ENCODE results near the gene CAMTA1.
A peak's percentile ranks its signal among the peaks of the same experiment; 100 is the strongest.

The CAMTA1 gene

DNA sequence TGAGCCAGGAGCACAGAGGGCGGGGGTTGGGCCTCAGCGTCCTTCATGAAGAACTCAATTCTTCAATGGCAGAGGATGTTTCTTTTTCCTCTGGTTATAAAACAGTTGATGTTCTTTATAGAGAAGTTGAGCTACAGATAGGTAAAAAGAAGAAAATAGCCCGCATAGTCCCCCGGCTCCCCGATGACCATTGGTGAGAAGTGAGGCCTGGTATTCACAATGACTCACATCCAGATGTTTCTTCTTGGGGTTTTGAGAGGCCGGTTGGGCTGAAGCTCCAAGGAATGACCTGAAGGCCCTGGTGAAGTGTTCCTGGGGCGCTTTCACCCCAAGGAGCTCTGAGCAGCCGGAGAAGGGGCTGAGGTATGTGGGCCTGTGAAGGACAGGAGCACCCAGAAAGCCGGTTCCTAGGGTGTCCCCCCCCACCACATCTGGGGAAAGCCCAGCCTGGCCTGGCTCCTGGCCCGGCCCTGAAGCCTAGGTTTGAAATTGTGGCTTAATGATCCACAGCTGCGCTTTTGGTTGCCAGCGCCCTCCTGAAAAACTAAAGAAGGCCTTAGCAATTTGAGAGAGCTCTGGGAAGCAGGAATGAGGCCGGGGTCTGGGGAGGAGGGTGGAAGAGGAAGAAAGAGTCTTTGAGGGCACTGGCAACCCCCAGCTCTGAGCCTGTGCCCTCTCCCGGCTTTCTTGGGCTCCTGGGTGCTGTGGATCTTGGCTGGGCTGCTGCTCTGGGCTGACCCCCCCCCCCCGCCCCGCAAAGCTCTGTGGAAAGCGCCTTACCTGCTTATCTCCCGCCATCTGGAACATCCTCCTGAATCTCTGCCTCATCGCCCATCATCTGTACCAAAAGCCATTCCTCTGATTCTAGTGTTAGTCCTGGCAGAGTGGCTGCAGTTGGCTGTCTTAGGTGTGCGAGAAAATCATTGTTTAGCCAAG, 444.7 kb downstream of the CAMTA1 start:
- ATAC-seq (no peak), DNase-seq (ENCODE audit: low spot score in 2 of 2) (no peak)
- no peak overlapping the region for H3K27ac Mint-ChIP-seq
- H3K4me1 Mint-ChIP-seq = no peaks in the 10 kb centered on the region
- no peaks in the 10 kb centered on the region for H3K36me3 Mint-ChIP-seq
- no peak overlapping the region for H3K4me3 Mint-ChIP-seq
- no peaks in the 10 kb centered on the region for H3K9me3 Mint-ChIP-seq

DNA sequence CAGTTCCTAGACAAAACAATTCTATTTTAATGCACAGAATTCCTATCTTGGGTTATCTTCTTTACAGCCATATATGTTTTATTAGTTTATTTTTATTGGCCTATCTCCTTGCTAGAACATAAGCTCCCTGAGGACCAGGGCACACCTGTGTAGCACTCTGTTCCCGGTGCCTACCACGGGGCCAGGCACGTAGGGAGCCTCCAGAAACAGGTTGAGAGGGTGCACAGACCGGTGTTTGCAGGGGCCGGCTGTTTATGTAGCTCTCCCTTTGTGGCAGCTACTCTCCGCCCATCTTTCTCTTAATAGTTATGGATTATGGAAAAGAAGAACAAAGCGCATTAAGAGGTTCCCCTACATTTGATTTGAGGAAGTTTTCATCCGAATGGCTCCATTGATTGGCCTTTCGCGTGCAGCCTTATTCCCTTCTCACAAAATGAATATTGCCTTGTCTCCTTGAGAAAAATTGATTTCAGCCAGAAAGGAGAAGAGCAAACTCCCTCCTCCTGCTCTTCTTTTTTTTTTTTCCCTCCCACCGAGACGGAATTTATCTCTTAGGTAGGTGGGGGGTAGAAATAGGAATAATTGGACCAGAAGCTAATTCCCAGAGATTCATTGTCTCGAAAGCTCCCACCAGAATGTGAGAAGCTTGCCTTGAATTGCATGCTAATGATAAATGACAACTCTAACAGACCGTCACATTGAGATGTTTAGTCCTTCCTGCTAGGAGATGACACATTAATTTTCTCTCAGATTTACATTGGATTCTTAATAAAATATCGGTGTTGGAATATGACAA, 447.4 kb downstream of the CAMTA1 start:
- Mint-ChIP-seq H3K36me3 (no peaks in the 10 kb centered on the region), H3K27ac (no peak overlapping the region), H3K4me1 (no peaks in the 10 kb centered on the region), H3K4me3 (no peak overlapping the region), H3K9me3 (no peaks in the 10 kb centered on the region)
- DNase-seq (ENCODE audit: low spot score in 2 of 2) (no peak), ATAC-seq (no peak)

GRCh38 chr1:7233237-7233540, 447.9 kb downstream of the CAMTA1 start:
- DNase-seq (ENCODE audit: low spot score in 2 of 2) (no peak), ATAC-seq (no peak)
- Mint-ChIP-seq H3K36me3 (no peaks in the 10 kb centered on the region), H3K4me3 (no peak overlapping the region), H3K9me3 (no peaks in the 10 kb centered on the region), H3K4me1 (no peaks in the 10 kb centered on the region), H3K27ac (no peak overlapping the region)

- DNase-seq (ENCODE audit: low spot score in 2 of 2) (no peak), ATAC-seq (no peak)
- H3K27ac Mint-ChIP-seq = no peak overlapping the region
- H3K4me3 Mint-ChIP-seq = no peak overlapping the region
- no peaks in the 10 kb centered on the region for H3K4me1 Mint-ChIP-seq
- no peaks in the 10 kb centered on the region for H3K9me3 Mint-ChIP-seq
- H3K36me3 Mint-ChIP-seq = no peaks in the 10 kb centered on the region
Measured at GRCh38 chr1:7233646-7234470, 448.6 kb downstream of the CAMTA1 start.

DNA sequence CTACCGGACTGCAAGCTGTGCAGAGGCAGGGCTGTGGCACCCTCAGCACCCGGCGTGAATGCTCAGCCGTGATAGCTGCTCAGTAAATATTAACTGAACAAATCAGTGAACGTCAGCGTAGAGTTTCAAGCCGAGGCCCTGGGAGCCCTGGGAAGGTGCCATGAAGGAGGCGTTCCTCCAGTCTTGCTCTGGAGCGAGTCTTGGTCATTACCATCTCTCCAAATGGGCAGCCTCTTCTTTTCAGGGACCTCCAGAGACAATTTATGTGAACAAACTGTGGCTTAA, 449.2 kb downstream of the CAMTA1 start:
- Mint-ChIP-seq H3K27ac (no peak overlapping the region), H3K4me1 (no peaks in the 10 kb centered on the region), H3K9me3 (no peaks in the 10 kb centered on the region), H3K4me3 (no peak overlapping the region), H3K36me3 (no peaks in the 10 kb centered on the region)
- no peak for DNase-seq (ENCODE audit: low spot score in 2 of 2)
- ATAC-seq = no peak

DNA sequence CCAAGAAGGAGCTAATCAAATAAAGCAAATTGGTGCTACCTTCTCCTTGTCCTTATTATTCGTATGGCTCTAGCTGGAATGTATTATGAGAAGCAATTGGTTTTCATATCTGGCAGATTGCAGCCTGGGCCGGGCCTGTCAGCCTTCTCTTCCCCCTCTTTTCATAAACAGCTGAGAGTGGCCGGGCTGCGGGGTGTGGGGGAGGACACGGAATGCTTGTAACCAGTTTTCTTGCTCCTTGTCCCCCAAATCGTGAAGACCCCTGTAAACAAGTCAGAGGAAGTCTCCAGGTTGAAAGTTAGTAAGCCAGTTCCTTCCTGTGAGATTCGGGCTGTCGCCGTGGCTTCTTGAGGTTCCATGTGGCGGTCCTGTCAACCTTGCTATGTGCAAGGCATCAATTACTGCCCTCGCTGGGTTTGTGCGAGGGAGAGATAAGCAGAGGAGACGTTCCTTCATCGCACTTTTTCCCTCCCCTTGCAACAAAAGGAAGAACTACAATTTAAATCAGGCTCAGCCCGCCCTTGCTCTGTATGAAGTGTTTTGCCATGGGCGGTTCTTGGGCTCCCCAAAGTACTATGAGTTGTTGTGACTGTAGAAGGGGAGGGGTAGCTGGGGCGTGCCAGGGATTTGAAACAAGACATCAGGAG, 450.7 kb downstream of the CAMTA1 start:
- no peaks in the 10 kb centered on the region for H3K36me3 Mint-ChIP-seq
- DNase-seq (ENCODE audit: low spot score in 2 of 2) (no peak), ATAC-seq (no peak)
- H3K9me3 Mint-ChIP-seq = no peaks in the 10 kb centered on the region
- no peaks in the 10 kb centered on the region for H3K4me1 Mint-ChIP-seq
- no peak overlapping the region for H3K27ac Mint-ChIP-seq
- no peak overlapping the region for H3K4me3 Mint-ChIP-seq

DNA sequence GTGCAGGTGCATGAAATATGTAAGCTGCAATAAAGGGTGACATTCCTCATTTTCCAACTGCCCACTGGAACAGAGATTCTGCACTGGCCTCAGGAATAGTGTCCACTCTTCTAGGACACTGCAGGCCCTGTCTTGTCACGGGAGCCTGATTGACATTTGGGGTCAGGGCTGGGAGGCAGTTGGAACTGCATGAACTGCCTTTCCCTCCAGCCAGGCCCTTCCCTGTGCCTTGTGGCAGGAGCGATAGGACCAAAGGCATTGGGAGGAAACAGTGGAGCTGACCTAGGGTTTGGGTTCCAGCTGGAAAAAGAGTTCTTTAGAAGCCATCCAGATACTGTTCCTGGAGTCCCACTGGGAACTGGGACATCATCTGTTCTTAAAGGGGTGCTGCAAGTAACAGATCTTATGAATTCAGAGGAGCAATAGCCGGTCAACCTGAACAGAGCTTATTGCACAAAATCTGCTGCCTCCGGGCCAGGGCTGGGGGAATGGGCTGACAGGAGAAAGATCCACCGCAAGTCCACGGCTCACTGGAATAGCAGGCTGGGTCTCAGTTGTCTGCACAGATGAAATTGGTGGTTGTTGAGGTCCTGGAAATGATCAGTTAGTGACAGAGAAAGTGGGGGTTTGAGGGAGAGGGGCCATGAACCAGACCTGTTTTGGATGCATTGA, 451.7 kb downstream of the CAMTA1 start:
- DNase-seq (ENCODE audit: low spot score in 2 of 2) (no peak), ATAC-seq (no peak)
- Mint-ChIP-seq H3K4me3 (no peak overlapping the region), H3K4me1 (no peaks in the 10 kb centered on the region), H3K9me3 (no peaks in the 10 kb centered on the region), H3K27ac (no peak overlapping the region), H3K36me3 (no peaks in the 10 kb centered on the region)

DNA sequence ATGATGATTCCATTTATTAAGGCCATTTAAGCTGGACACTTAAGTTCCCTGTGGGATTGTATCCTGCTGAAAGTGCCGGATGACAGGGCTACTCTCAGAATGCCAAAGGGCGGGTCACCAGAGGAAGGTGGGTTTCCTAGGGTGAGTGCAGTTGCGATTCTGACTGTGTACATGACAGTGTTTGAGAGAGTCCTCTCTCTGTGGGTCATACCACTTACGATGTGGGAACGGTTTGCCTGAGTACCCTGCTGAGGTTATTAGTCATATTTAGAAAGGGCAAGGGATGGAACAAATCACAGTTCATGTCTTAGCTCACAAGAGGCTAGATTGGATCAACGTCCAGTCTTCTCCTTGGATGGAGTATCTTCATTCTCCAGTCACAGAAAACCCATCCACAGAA, 461.9 kb downstream of the CAMTA1 start:
- Mint-ChIP-seq H3K9me3 (no peaks in the 10 kb centered on the region), H3K4me1 (no peaks in the 10 kb centered on the region), H3K27ac (no peak overlapping the region), H3K4me3 (no peak overlapping the region), H3K36me3 (no peaks in the 10 kb centered on the region)
- DNase-seq (ENCODE audit: low spot score in 2 of 2) (no peak), ATAC-seq (no peak)

DNA sequence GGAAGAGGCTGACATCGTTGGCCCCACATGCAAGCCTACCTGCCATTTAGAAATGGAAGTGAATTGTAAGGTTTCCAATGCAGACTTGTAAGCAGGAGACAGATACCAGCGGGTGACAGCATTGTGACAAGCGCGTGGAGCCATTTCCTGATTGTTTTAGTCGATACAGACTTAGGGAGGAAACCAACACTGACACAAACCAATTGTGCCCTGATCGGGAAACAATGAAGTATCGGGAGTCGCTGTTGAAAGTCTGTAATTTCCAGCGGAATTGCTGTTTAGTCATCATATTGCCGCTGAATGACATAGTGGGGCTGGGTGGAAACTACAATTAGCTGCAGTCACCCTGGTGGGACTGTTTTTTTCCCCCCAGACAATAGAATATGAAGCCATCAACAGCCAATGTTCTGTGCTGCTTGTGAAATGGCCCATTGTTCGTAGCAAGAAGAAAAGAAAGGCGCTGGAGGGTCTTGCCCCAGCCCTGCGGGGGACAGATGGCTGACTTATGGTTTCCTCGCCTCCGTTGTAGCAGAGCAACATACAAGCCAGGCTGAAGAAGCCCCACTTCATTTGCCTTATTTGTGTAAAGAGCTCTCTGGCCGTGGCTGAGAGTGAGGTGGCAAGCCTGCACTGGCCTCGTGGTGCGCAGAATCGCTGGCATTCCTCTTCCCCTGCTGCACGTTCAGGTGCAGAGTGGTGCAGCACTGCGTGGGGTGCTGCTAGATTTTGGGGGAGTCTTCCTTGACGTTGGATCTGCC, 462.7 kb downstream of the CAMTA1 start:
- H3K9me3 Mint-ChIP-seq = no peaks in the 10 kb centered on the region
- DNase-seq (ENCODE audit: low spot score in 2 of 2) = no peak
- ATAC-seq = no peak
- no peak overlapping the region for H3K27ac Mint-ChIP-seq
- H3K4me1 Mint-ChIP-seq = no peaks in the 10 kb centered on the region
- no peak overlapping the region for H3K4me3 Mint-ChIP-seq
- H3K36me3 Mint-ChIP-seq = no peaks in the 10 kb centered on the region

DNA sequence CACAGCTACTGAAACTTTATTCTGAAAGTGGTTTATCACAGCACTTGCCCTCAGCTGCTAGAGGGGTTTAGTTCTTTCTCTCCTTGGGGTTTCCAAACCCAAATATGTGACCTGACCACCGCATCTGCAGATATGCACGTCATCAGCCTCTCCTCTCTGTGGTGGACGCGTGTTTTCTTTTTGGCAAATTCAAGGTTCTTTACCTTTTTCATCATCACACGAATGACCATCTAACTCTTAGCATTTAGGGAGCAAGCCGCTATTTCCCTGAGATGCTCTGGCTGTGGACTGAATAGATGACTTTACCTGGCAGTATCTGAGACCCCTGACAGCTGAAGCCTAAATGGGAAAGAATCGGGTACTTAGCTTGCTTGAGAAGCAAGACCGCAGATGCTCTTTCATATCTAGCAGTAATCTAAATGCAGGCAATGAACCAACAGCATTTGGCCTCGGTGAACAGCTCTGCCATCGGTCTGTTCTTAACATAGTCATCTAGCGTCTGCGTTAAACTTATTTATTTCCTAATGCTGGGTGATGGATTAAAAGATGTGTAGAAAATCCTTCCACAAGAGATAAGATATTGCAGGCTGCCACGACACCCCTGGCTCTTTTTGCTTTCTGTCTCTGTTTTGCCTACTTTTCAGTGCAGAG, 463.4 kb downstream of the CAMTA1 start:
- H3K4me3 Mint-ChIP-seq = no peak overlapping the region
- ATAC-seq (no peak), DNase-seq (ENCODE audit: low spot score in 2 of 2) (no peak)
- H3K27ac Mint-ChIP-seq = no peak overlapping the region
- no peaks in the 10 kb centered on the region for H3K36me3 Mint-ChIP-seq
- no peaks in the 10 kb centered on the region for H3K9me3 Mint-ChIP-seq
- H3K4me1 Mint-ChIP-seq = no peaks in the 10 kb centered on the region

GRCh38 chr1:7249516-7249915, 464.3 kb downstream of the CAMTA1 start:
- H3K36me3 Mint-ChIP-seq = no peaks in the 10 kb centered on the region
- DNase-seq (ENCODE audit: low spot score in 2 of 2) (no peak), ATAC-seq (no peak)
- no peaks in the 10 kb centered on the region for H3K4me1 Mint-ChIP-seq
- H3K4me3 Mint-ChIP-seq = no peak overlapping the region
- H3K9me3 Mint-ChIP-seq = no peaks in the 10 kb centered on the region
- no peak overlapping the region for H3K27ac Mint-ChIP-seq

DNA sequence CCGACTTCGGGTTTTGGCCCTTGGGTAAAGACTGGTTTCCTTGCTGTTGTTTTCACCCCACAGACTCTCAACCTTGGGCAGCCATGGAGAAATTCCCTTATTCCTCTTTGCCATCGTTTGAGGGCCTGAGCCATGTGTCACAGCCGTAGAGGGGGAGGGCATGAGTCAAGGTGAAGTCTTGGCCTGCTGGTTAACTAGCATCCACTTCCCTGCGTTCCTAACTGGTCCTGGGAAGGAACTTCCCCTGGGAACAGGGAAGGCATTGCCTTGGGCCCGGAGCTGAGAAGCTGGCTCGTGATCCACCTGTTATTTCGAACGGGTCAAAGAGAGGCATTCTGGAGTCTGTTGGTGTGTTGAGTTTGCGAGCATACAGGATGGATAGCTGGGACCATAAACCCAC, 464.9 kb downstream of the CAMTA1 start:
- H3K27ac Mint-ChIP-seq = no peak overlapping the region
- no peak overlapping the region for H3K4me3 Mint-ChIP-seq
- DNase-seq (ENCODE audit: low spot score in 2 of 2) (no peak), ATAC-seq (no peak)
- H3K9me3 Mint-ChIP-seq = no peaks in the 10 kb centered on the region
- no peaks in the 10 kb centered on the region for H3K4me1 Mint-ChIP-seq
- no peaks in the 10 kb centered on the region for H3K36me3 Mint-ChIP-seq

- H3K9me3 Mint-ChIP-seq = no peaks in the 10 kb centered on the region
- ATAC-seq (no peak), DNase-seq (ENCODE audit: low spot score in 2 of 2) (peak in 1 of 2 donors; percentile 18)
- H3K4me1 Mint-ChIP-seq = no peaks in the 10 kb centered on the region
- no peaks in the 10 kb centered on the region for H3K36me3 Mint-ChIP-seq
- no peak overlapping the region for H3K4me3 Mint-ChIP-seq
- no peak overlapping the region for H3K27ac Mint-ChIP-seq
Measured at GRCh38 chr1:7250597-7251453, 465.6 kb downstream of the CAMTA1 start.
